T-helper 2 cell treated with Interferon-gamma antibody and Interleukin-4, amounts not matched to agents 5 μg/mL and 100 μg/mL, for 36 hours (primary cell): Measurements from ENCODE around the gene FRMD4B.

Experiments
- DNase-seq: peaks from one replicate; pipeline ENCODE4 v3.0.0; 2021; ENCODE audit warnings: low spot score
- H3K27ac Mint-ChIP-seq: one replicate; pipeline ENCODE4 v1.8.0; 2021; ENCODE audit warnings: mild to moderate bottlenecking, mixed read lengths
- H3K27me3 Mint-ChIP-seq: one replicate; pipeline ENCODE4 v1.8.0; 2021; ENCODE audit warnings: low read depth, mixed read lengths
- H3K36me3 Mint-ChIP-seq: one replicate; pipeline ENCODE4 v1.8.0; 2021; ENCODE audit warnings: low read depth, mixed read lengths
- H3K4me1 Mint-ChIP-seq: one replicate; pipeline ENCODE4 v1.8.0; 2021; ENCODE audit warnings: low read depth, mixed read lengths
- H3K4me3 Mint-ChIP-seq: one replicate; pipeline ENCODE4 v1.8.0; 2022; ENCODE audit warnings: mild to moderate bottlenecking, moderate library complexity, mixed read lengths
- H3K9me3 Mint-ChIP-seq: one replicate; pipeline ENCODE4 v1.8.0; 2021; ENCODE audit warnings: mixed read lengths

FRMD4B gene

GRCh38 chr3:69189487-69189886 is 196.4 kb downstream of the FRMD4B start:
- Mint-ChIP-seq H3K27ac (no peak overlapping the region), H3K4me1 (peaks cover 7% of the 10 kb centered on the region), H3K27me3 (no peaks in the 10 kb centered on the region), H3K9me3 (no peaks in the 10 kb centered on the region), H3K36me3 (peaks cover 62% of the 10 kb centered on the region), H3K4me3 (no peak overlapping the region)
- no peak for DNase-seq

GRCh38 chr3:69186575-69187093 is 199.3 kb downstream of the FRMD4B start:
- H3K9me3 Mint-ChIP-seq, result no peaks in the 10 kb centered on the region
- H3K27ac Mint-ChIP-seq, result no peak overlapping the region
- peaks cover 50% of the 10 kb centered on the region for H3K36me3 Mint-ChIP-seq
- H3K27me3 Mint-ChIP-seq, result no peaks in the 10 kb centered on the region
- no peak for DNase-seq
- H3K4me1 Mint-ChIP-seq, result peaks cover 3% of the 10 kb centered on the region
- no peak overlapping the region for H3K4me3 Mint-ChIP-seq

GRCh38 chr3:69182588-69183316 is 203.1 kb downstream of the FRMD4B start:
- Mint-ChIP-seq H3K36me3 (peaks cover 55% of the 10 kb centered on the region), H3K4me1 (peaks cover 15% of the 10 kb centered on the region), H3K4me3 (no peak overlapping the region), H3K27me3 (no peaks in the 10 kb centered on the region), H3K27ac (no peak overlapping the region), H3K9me3 (no peaks in the 10 kb centered on the region)
- DNase-seq, result no peak

GRCh38 chr3:69181592-69182211 is 204.2 kb downstream of the FRMD4B start:
- H3K9me3 Mint-ChIP-seq, result no peaks in the 10 kb centered on the region
- no peak for DNase-seq
- H3K27me3 Mint-ChIP-seq, result no peaks in the 10 kb centered on the region
- no peak overlapping the region for H3K27ac Mint-ChIP-seq
- peaks cover 15% of the 10 kb centered on the region for H3K4me1 Mint-ChIP-seq
- no peak overlapping the region for H3K4me3 Mint-ChIP-seq
- peaks cover 53% of the 10 kb centered on the region for H3K36me3 Mint-ChIP-seq

GRCh38 chr3:69180869-69181591 is 204.9 kb downstream of the FRMD4B start:
- no peaks in the 10 kb centered on the region for H3K9me3 Mint-ChIP-seq
- DNase-seq, result no peak
- H3K36me3 Mint-ChIP-seq, result peaks cover 58% of the 10 kb centered on the region
- H3K4me1 Mint-ChIP-seq, result peaks cover 15% of the 10 kb centered on the region
- no peaks in the 10 kb centered on the region for H3K27me3 Mint-ChIP-seq
- no peak overlapping the region for H3K4me3 Mint-ChIP-seq
- H3K27ac Mint-ChIP-seq, result no peak overlapping the region

GRCh38 chr3:69179740-69180372 is 206.0 kb downstream of the FRMD4B start:
- H3K27me3 Mint-ChIP-seq, result no peaks in the 10 kb centered on the region
- H3K4me1 Mint-ChIP-seq, result peaks cover 21% of the 10 kb centered on the region
- DNase-seq, result no peak
- H3K27ac Mint-ChIP-seq, result no peak overlapping the region
- peaks cover 62% of the 10 kb centered on the region for H3K36me3 Mint-ChIP-seq
- H3K9me3 Mint-ChIP-seq, result no peaks in the 10 kb centered on the region
- H3K4me3 Mint-ChIP-seq, result no peak overlapping the region

GRCh38 chr3:69178838-69179739 is 206.8 kb downstream of the FRMD4B start:
- DNase-seq, result no peak
- Mint-ChIP-seq H3K27ac (no peak overlapping the region), H3K27me3 (no peaks in the 10 kb centered on the region), H3K4me1 (peaks cover 21% of the 10 kb centered on the region), H3K36me3 (peaks cover 65% of the 10 kb centered on the region), H3K9me3 (no peaks in the 10 kb centered on the region), H3K4me3 (no peak overlapping the region)

- peaks cover 21% of the 10 kb centered on the region for H3K4me1 Mint-ChIP-seq
- peaks cover 71% of the 10 kb centered on the region for H3K36me3 Mint-ChIP-seq
- peak overlapping the region; percentile 42 for H3K27ac Mint-ChIP-seq
- no peaks in the 10 kb centered on the region for H3K9me3 Mint-ChIP-seq
- no peak overlapping the region for H3K4me3 Mint-ChIP-seq
- H3K27me3 Mint-ChIP-seq, result no peaks in the 10 kb centered on the region
- DNase-seq, result no peak
These were observed 207.8 kb downstream of the FRMD4B start for GRCh38 chr3:69178082-69178481.

- no peak for DNase-seq
- no peaks in the 10 kb centered on the region for H3K27me3 Mint-ChIP-seq
- H3K4me3 Mint-ChIP-seq, result no peak overlapping the region
- H3K9me3 Mint-ChIP-seq, result no peaks in the 10 kb centered on the region
- H3K27ac Mint-ChIP-seq, result no peak overlapping the region
- H3K4me1 Mint-ChIP-seq, result peaks cover 20% of the 10 kb centered on the region
- H3K36me3 Mint-ChIP-seq, result peaks cover 60% of the 10 kb centered on the region
These were observed 210.8 kb downstream of the FRMD4B start for GRCh38 chr3:69174871-69175737.

- Mint-ChIP-seq H3K4me3 (no peak overlapping the region), H3K27me3 (no peaks in the 10 kb centered on the region), H3K27ac (no peak overlapping the region), H3K9me3 (no peaks in the 10 kb centered on the region), H3K4me1 (peaks cover 15% of the 10 kb centered on the region), H3K36me3 (peaks cover 56% of the 10 kb centered on the region)
- DNase-seq, result no peak
These were observed 211.4 kb downstream of the FRMD4B start for GRCh38 chr3:69174445-69174844.

- H3K27ac Mint-ChIP-seq, result no peak overlapping the region
- H3K9me3 Mint-ChIP-seq, result no peaks in the 10 kb centered on the region
- H3K4me3 Mint-ChIP-seq, result no peak overlapping the region
- H3K36me3 Mint-ChIP-seq, result peaks cover 42% of the 10 kb centered on the region
- no peak for DNase-seq
- peaks cover 6% of the 10 kb centered on the region for H3K4me1 Mint-ChIP-seq
- H3K27me3 Mint-ChIP-seq, result no peaks in the 10 kb centered on the region
These were observed 213.8 kb downstream of the FRMD4B start for GRCh38 chr3:69172058-69172457.

GRCh38 chr3:69166446-69166845 is 219.4 kb downstream of the FRMD4B start:
- no peak overlapping the region for H3K27ac Mint-ChIP-seq
- peaks cover 9% of the 10 kb centered on the region for H3K36me3 Mint-ChIP-seq
- no peak for DNase-seq
- no peaks in the 10 kb centered on the region for H3K9me3 Mint-ChIP-seq
- H3K4me1 Mint-ChIP-seq, result peaks cover 4% of the 10 kb centered on the region
- no peak overlapping the region for H3K4me3 Mint-ChIP-seq
- no peaks in the 10 kb centered on the region for H3K27me3 Mint-ChIP-seq
